ENCODE results near the gene EP400.

EP400 gene, protein sequence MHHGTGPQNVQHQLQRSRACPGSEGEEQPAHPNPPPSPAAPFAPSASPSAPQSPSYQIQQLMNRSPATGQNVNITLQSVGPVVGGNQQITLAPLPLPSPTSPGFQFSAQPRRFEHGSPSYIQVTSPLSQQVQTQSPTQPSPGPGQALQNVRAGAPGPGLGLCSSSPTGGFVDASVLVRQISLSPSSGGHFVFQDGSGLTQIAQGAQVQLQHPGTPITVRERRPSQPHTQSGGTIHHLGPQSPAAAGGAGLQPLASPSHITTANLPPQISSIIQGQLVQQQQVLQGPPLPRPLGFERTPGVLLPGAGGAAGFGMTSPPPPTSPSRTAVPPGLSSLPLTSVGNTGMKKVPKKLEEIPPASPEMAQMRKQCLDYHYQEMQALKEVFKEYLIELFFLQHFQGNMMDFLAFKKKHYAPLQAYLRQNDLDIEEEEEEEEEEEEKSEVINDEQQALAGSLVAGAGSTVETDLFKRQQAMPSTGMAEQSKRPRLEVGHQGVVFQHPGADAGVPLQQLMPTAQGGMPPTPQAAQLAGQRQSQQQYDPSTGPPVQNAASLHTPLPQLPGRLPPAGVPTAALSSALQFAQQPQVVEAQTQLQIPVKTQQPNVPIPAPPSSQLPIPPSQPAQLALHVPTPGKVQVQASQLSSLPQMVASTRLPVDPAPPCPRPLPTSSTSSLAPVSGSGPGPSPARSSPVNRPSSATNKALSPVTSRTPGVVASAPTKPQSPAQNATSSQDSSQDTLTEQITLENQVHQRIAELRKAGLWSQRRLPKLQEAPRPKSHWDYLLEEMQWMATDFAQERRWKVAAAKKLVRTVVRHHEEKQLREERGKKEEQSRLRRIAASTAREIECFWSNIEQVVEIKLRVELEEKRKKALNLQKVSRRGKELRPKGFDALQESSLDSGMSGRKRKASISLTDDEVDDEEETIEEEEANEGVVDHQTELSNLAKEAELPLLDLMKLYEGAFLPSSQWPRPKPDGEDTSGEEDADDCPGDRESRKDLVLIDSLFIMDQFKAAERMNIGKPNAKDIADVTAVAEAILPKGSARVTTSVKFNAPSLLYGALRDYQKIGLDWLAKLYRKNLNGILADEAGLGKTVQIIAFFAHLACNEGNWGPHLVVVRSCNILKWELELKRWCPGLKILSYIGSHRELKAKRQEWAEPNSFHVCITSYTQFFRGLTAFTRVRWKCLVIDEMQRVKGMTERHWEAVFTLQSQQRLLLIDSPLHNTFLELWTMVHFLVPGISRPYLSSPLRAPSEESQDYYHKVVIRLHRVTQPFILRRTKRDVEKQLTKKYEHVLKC (N-terminal part only)

DNA sequence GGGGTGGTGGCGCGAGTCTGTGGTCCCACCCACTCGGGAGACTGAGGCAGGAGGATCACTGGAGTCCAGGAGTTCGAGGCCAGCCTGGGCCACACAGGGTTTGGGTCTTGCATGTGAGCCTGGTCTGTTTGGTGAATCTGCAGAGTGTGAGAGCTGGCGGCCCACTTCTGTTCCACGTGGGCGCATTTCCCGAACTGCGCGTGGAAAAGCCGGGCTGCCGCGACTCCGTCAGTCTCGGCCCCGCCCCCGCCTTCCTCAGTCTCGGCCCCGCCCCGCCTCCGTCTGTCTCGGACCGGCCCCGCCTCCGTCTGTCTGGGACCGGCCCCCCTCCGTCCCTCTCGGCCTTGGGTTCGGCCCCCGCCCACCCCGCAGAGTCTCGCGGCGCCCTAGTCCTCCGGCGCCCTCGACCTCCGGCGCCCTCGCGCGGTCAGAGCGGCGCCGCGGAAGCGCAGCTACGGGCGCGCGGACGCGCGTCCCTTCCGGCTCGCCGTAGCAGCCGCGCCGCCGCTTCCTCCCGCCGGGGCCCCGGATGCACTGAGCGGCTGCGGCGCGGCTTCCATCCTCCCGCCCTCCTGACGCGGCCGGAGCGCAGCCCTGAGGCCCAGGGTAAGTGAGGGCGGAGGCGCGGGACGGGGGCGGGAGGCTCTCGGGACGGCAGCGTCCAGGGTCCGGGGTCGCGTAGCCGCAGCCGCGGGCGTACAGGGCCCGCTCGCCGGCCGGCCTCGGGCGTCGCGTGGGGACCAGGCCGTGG lies at the start of gene EP400:
Gene EP400 (plus strand): TSS at position 512 of the 751 bp plus-strand sequence. CDS start 10,678 bp downstream, outside the sequence.
- DNase-seq (ENCODE audit: low spot score) = peak; percentile 84

GRCh38 chr12:131900397-131900796 lies 49.3 kb upstream of the EP400 start:
- no peak for DNase-seq (ENCODE audit: low spot score)

GRCh38 chr12:131901431-131902331 lies 48.1 kb upstream of the EP400 start:
- no peak for DNase-seq (ENCODE audit: low spot score)

DNA sequence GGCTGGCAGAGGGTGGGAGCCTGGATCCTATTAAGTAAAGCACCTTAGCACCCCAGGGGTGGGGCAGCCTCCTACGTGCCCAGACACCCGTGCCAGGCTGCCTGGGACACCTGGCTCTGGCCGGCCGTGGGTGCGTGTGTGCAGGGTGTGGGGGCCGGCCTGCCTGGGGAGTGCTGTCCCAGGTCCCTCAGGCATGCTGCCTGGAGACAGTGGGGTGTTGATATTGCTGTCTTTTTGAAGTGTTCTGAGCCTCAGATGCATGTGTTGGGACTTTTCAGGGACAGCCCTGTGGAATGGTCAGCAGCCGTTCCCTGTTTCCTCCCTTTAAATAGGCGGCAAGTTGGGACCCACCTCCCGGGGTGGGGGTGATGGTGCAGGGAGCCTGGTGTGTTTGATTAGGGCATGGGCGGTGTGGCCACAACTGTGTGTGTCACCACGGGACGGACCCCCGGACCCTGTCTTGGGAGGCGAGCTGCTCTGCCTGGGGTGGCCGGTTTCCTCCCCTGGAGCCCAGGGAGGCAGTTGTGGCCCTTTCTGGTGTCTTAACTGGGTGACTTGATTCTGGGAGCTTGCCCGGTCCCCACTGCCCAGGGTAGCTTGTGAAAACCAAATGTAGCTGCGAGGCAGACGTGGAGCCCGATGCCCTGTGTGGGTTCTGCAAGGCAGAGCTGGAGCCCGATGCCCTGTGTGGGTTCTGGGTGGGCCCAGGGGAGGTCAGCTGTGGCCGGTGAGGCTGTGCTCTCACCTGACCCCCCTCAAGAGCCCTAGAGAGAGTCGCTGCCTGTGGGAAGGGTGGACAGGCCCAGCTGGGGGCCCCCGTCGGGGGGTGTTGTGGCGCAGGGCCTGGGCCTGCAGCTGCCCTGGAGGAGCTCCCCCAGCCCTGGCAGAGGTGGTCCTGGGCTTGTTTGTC lies 47.2 kb upstream of the EP400 start:
- DNase-seq (ENCODE audit: low spot score) = no peak

- DNase-seq (ENCODE audit: low spot score) = no peak
Observed at GRCh38 chr12:131903270-131904255, 46.2 kb upstream of the EP400 start.

DNA sequence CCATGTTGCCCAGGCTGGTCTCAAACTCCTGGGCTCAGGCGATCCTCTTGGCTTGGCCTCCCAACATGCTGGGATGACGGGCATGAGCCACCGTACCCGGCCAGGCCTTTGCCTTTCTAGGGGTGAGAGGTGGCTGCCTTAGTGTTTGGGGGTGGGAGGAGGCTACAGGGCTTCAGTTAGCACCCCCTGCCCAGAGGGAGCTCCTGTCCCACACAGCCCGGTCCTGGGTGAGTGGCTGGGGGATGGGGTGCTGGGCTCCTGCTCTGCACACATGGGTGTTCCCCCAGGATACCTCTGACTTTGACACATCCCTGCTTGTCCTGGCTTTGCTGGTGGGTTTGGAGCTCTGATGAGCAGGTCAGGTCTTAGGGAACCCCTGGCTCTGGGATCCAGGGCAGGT lies 45.4 kb upstream of the EP400 start:
- no peak for DNase-seq (ENCODE audit: low spot score)

DNA sequence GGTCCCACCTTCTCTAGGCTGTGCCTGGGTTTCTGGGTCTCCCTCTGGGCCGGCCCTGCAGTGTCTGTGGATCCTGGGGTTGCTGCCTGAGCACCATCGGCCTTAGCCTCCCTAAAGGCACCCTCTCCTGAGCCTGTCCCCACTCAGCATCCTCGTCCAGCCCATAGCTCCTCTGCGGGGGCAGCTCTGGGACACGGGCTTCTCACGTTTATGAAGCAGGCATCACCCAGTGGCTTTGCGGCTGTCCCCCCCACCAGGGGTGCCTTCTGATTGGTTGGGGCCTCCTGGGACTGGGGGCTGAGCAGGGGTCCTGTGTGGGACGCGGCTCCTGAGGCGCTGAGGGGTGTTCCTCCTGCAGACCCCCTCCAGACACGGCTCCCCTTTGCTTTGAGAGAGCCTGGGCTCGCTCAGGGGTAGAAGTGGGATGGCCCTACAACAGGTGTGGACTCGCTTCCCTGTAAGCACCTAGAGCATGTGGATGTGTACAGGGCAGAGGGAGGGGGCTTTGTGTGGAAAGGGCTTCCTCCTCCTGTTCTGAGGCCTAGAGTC lies 44.6 kb upstream of the EP400 start:
- no peak for DNase-seq (ENCODE audit: low spot score)

- peak; percentile 69 for DNase-seq (ENCODE audit: low spot score)
Observed at GRCh38 chr12:131905630-131906091, 44.1 kb upstream of the EP400 start.

DNA sequence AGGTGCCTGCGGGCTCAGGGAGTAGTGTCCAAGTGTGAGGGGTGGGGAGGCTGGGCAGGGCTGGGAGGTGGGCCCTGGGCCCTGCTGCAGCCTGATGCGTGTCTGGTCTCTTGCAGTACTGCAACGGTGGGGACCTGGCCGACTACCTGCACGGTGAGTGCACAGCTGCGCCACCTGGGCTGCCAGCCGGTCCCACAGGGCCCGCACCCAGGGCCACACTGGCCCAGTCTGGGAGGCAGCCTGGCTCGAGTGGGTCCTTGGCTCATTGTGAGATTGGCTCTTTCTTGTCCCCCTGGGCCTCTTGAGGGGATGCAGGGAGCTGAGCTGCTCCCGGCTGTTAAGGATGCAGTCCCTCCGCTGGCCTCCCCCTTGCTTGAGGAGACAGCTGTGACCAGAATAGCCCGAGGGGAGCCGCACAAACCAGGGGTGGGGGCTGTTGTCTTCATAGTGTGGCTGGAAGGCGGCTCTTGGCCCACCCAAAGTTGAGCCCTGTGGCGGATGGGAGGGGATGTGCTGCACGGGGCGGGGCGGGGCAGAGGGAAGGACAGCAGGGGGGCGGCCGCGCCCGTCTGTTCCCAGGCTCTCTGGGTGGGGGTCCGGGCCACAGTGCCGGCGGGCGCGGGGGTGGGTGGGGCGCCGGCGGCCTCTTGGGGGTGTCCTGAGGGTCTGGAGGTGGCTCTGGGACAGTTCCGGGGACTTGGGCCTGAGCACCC lies 42.2 kb upstream of the EP400 start:
- no peak for DNase-seq (ENCODE audit: low spot score)

DNA sequence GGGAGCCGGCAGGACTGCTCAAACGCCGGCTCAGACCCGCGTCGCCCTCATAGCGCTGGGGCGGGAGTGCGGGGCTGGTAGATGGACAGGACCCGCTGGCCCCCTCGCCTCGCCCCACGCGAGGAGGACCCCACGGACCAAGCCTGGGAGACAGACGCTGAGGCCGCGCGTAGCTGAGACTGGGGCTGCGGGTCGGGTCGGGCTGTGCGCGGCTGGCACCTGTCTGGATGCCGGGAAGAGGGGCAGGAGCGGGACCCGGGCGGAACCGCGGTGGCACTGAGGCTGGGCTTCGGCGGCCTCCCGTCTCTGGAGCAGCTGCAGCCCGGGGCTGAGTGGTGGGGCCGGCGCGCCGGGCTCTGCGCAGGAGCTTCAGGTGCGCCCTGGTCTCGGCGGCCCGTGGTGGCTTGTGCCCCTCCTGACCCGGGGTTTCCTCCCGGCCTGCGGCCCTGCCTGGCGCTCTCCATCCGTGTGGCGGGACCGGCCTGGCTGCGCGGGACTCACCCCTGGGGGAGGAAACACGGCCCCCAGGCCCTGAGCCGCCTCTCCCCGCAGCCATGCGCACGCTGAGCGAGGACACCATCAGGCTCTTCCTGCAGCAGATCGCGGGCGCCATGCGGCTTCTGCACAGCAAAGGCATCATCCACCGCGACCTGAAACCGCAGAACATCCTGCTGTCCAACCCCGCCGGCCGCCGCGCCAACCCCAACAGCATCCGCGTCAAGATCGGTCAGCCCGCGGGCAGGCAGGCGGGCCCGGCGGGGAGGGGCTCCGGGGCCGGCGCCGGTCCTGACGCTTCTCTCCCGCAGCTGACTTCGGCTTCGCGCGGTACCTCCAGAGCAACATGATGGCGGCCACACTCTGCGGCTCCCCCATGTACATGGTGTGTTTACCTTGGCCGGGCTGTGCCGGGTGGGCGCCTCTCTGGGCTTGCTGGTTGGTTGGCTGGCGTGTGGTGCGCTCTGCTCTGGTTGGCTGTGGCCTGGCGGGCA lies 41.4 kb upstream of the EP400 start:
- no peak for DNase-seq (ENCODE audit: low spot score)

- DNase-seq (ENCODE audit: low spot score) = no peak
Observed at GRCh38 chr12:131909081-131909751, 40.5 kb upstream of the EP400 start.

DNA sequence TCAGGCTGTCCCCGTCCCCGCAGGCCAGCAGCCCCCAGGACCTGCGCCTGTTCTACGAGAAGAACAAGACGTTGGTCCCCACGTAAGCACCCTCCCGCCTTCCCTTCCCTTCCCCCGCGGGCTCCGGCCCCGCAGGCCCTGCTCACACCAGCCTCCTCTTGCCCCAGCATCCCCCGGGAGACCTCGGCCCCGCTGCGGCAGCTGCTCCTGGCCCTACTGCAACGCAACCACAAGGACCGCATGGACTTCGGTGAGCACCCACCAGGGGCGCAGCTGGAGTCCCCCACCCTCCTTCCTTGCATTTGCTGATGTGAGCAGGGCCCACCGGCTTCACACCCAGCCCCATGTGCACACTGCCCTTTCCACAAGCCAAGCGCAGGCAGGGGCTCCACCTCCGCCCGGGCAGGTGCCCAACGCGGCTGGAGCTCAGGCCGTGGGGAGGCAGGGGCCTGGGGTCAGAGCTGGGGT lies 40.0 kb upstream of the EP400 start:
- DNase-seq (ENCODE audit: low spot score) = no peak

DNA sequence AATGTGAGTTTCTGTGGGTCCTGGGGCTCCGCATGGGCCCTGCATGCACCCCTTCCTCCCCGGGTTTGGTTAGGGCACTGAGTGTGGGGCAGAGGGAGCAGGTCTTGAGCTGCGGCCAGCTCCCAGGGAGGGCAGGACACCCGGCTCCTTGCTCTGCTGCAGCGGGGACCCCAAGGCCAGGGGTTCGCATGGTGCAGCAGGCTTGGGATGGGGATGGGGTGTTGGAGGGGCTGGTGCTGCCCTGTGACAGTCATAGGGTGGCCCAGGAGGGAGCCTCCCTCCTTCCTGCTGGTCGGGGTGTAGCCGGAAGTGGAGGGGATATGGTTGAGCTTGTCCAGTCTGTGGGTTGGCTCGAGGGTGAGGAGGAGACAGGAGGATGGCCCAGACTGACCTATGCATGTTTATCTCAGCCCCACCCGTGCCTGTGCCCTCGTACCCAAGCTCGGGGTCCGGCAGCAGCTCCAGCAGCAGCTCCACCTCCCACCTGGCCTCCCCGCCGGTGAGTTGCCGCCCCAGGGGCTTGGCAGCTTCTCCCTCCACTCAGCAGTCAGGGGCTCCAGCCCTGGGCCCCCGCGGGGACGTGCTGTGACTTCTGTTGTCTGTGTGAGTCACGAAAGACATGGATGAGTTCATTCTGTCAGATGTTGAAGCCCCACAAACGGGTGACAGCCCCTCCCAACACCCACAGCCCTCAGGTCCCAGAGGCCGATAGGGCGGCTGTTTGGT lies 39.3 kb upstream of the EP400 start:
- DNase-seq (ENCODE audit: low spot score) = no peak

DNA sequence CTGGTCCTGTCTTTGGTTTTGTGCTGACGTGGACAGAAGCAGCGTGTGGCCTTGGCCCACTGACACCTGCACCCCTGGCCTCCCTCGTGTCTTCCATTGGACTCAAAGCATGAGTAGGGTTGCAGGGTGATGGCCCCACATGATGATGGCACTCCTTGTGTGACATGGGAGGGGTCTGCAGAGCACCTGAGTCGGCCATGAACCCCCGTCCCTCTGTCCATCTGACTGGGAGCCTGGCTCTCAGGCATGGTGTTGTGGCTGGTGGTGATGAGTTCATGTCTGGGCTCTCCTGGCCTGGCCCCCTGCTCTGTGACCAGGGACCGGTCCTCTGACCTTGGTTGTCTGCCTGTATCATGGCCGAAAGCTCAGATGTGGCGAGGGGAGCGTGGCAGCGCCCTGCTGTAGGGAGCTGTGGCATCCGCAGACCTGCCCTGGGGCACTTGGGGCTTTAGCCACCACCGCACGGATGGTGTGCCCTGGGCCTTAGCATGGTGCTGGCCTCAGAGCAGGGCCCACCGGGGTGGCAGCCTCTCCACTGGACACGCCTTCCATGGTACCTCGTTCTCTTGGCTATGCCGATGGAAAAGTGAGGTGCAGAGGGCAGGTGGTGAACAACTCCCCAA lies 38.6 kb upstream of the EP400 start:
- DNase-seq (ENCODE audit: low spot score) = no peak

All from cerebellar cortex (tissue), 1 donor.